ENCODE measurements around the gene TAF9B. TPM values are rescaled to one million over a fixed set of nuclear protein-coding genes. Genes with fewer than 3 reads are reported as not detected.
"Not testable (repeated sequence)": the region's sequence is repeated elsewhere in the genome, so short reads cannot be mapped to it uniquely, and the experiment has no call there.

The TAF9B gene
- total RNA-seq, 2 experiments from 2014 or later = 18.0 to 18.8 TPM

GRCh38 chrX:78131117-78131516 is 8.3 kb downstream of the TAF9B start:
- Mint-ChIP-seq H3K27me3 (no peaks in the 10 kb centered on the region), H3K9me3 (no peaks in the 10 kb centered on the region), H3K4me3 (no peak overlapping the region), H3K36me3 (ENCODE audit: low read depth) (peaks cover 54% of the 10 kb centered on the region), H3K27ac (no peak overlapping the region), H3K4me1 (peaks cover 2% of the 10 kb centered on the region)
- DNase-seq = no peak
- ChIA-PET CTCF (no interaction called here), POLR2A (interaction anchor here (1.0 to 2.9 kb wide), 5 partner anchors 8 to 232 kb away, joined by 3 to 13 read pairs (median 5); partner anchors contain the start of genes COX7B and TAF9B)

GRCh38 chrX:78130396-78130795 is 9.1 kb downstream of the TAF9B start:
- ChIA-PET CTCF (no interaction called here), POLR2A (interaction anchor here (0.8 to 2.9 kb wide), 6 partner anchors 9 to 235 kb away, joined by 3 to 13 read pairs (median 4); partner anchors contain the start of genes COX7B, MAGT1 and TAF9B)
- peak overlapping the region; percentile 3 for H3K27ac Mint-ChIP-seq
- no peak overlapping the region for H3K4me3 Mint-ChIP-seq
- peaks cover 2% of the 10 kb centered on the region for H3K4me1 Mint-ChIP-seq
- no peak for DNase-seq
- H3K9me3 Mint-ChIP-seq = no peaks in the 10 kb centered on the region
- H3K36me3 Mint-ChIP-seq (ENCODE audit: low read depth) = peaks cover 60% of the 10 kb centered on the region
- H3K27me3 Mint-ChIP-seq = no peaks in the 10 kb centered on the region

GRCh38 chrX:78129714-78130113 is 9.7 kb downstream of the TAF9B start:
- Mint-ChIP-seq H3K27me3 (no peaks in the 10 kb centered on the region), H3K27ac (no peak overlapping the region), H3K4me3 (no peak overlapping the region), H3K9me3 (no peaks in the 10 kb centered on the region), H3K4me1 (peaks cover 2% of the 10 kb centered on the region), H3K36me3 (ENCODE audit: low read depth) (peaks cover 66% of the 10 kb centered on the region)
- ChIA-PET POLR2A (interaction anchor here (0.8 to 2.9 kb wide), 4 partner anchors 10 to 235 kb away, joined by 3 to 13 read pairs (median 4); partner anchors contain the start of genes COX7B, MAGT1 and TAF9B), CTCF (no interaction called here)
- no peak for DNase-seq

GRCh38 chrX:78125781-78126180 is 13.7 kb downstream of the TAF9B start:
- H3K27me3 Mint-ChIP-seq, DNase-seq, H3K27ac Mint-ChIP-seq, H3K4me3 Mint-ChIP-seq, CTCF ChIA-PET, H3K9me3 Mint-ChIP-seq: not testable (repeated sequence)
- POLR2A ChIA-PET = interaction anchor here (1.2 kb wide), 1 partner anchor 13 kb away, joined by 3 read pairs; the partner anchor contains the start of gene TAF9B
- Mint-ChIP-seq H3K36me3 (ENCODE audit: low read depth) (peaks cover 81% of the 10 kb centered on the region), H3K4me1 (peaks cover 28% of the 10 kb centered on the region)

DNA sequence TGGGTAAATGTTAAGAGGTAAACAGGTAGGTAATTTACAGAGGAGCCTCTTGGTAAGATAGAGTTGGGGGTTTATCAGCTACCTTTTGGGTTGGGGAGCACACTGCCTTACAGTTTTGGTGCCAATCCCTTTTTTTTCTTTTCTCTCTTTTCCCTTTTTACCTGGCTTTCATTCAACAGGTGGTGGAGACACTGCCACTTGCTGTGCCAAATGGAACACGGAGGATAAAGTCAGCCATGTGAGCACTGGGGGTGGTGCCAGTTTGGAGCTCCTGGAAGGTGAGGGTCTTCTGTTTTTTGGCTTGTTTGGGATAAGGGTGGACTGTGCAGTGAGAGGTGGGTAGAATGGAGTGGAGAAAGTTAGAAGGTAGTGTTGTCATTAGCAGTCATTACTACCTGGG is 14.3 kb downstream of the TAF9B start:
- no peak overlapping the region for H3K4me3 Mint-ChIP-seq
- no peak overlapping the region for H3K27ac Mint-ChIP-seq

GRCh38 chrX:78124307-78124706 is 15.1 kb downstream of the TAF9B start:
- Mint-ChIP-seq H3K27ac (no peak overlapping the region), H3K4me3 (no peak overlapping the region), H3K4me1 (peaks cover 35% of the 10 kb centered on the region), H3K9me3 (no peaks in the 10 kb centered on the region), H3K27me3 (no peaks in the 10 kb centered on the region), H3K36me3 (ENCODE audit: low read depth) (peaks cover 74% of the 10 kb centered on the region)
- POLR2A ChIA-PET = no interaction called here
- DNase-seq = no peak
- CTCF ChIA-PET = interaction anchor here (1.0 kb wide), 1 partner anchor 957 kb away, joined by 3 read pairs; no protein-coding TSS in a partner anchor

More for the DNA sequence above, 14.3 kb downstream of the TAF9B start:
- ChIA-PET POLR2A (interaction anchor here (1.2 kb wide), 1 partner anchor 14 kb away, joined by 3 read pairs; the partner anchor contains the start of gene TAF9B), CTCF (interaction anchor here (1.0 kb wide), 1 partner anchor 956 kb away, joined by 3 read pairs; no protein-coding TSS in a partner anchor)
- no peaks in the 10 kb centered on the region for H3K27me3 Mint-ChIP-seq
- no peak for DNase-seq
- H3K9me3 Mint-ChIP-seq = no peaks in the 10 kb centered on the region
- peaks cover 75% of the 10 kb centered on the region for H3K36me3 Mint-ChIP-seq (ENCODE audit: low read depth)
- peaks cover 28% of the 10 kb centered on the region for H3K4me1 Mint-ChIP-seq

DNA sequence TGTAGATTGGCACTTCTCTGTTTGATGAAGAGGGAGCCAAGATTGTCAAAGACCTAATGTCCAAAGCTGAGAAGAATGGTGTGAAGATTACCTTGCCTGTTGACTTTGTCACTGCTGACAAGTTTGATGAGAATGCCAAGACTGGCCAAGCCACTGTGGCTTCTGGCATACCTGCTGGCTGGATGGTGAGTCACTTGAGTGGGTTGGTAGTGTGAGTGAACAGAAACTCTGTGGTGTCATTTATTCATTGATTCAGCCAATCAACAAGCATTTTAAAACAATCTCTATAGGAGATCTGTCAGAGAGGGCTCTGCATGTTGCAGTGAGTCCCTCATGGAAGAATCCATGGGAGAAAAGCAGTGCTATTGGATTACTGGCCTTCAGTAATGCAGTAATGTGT is 16.3 kb downstream of the TAF9B start:
- peak; percentile 28 for DNase-seq
- POLR2A ChIA-PET = interaction anchor here (1.0 kb wide), 1 partner anchor 15 kb away, joined by 3 read pairs; no protein-coding TSS in a partner anchor
- Mint-ChIP-seq H3K4me1 (peaks cover 39% of the 10 kb centered on the region), H3K4me3 (no peak overlapping the region), H3K27ac (peak overlapping the region; percentile 30), H3K27me3 (no peaks in the 10 kb centered on the region), H3K9me3 (no peaks in the 10 kb centered on the region), H3K36me3 (ENCODE audit: low read depth) (peaks cover 79% of the 10 kb centered on the region)
- CTCF ChIA-PET = no interaction called here

DNA sequence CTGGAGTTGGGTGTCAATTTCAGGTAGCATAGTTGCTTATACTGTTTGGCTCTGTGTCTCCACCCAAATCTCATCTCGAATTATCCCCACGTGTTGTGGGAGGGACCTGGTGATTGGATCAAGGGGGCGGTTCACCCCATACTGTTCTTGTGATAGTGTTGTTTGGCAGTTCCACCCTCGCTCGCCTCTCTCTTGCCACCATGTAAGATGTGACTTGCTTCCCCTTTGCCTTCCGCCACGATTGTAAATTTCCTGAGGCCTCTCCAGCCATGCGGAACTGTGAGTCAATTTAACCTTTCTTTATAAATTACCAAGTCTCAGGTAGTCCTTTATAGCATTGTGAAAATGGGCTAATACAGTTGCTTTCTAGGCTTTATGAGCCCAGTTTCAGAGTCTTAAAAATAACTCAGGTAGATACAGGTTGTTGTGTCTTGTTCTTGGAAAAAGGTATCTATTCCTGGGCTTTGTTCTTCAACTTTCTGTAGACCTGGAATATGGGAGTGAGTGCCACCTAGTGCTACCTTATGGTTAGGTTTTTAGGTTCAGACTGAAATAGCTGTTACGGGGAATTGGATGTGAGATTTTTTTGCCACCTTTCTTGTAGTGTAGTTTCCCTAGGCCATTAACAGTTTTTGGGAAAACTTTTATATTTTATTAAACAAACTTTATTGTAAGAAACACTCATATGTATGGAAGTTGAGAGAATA is 19.8 kb downstream of the TAF9B start:
- peaks cover 84% of the 10 kb centered on the region for H3K36me3 Mint-ChIP-seq (ENCODE audit: low read depth)

GRCh38 chrX:78118628-78119027 is 20.8 kb downstream of the TAF9B start:
- Mint-ChIP-seq H3K27me3 (no peaks in the 10 kb centered on the region), H3K4me3 (no peak overlapping the region), H3K9me3 (no peaks in the 10 kb centered on the region), H3K27ac (no peak overlapping the region), H3K36me3 (ENCODE audit: low read depth) (peaks cover 83% of the 10 kb centered on the region), H3K4me1 (peaks cover 72% of the 10 kb centered on the region)
- ChIA-PET CTCF (interaction anchor here (1.5 kb wide), 1 partner anchor 11 kb away, joined by 3 read pairs; no protein-coding TSS in a partner anchor), POLR2A (interaction anchor here (1.0 to 1.2 kb wide), 2 partner anchors 9 to 10 kb away, joined by 3 read pairs; no protein-coding TSS in a partner anchor)
- no peak for DNase-seq

More for the DNA sequence above, 19.8 kb downstream of the TAF9B start:
- Mint-ChIP-seq H3K9me3 (no peaks in the 10 kb centered on the region), H3K27me3 (no peaks in the 10 kb centered on the region), H3K4me1 (peaks cover 71% of the 10 kb centered on the region), H3K27ac (no peak overlapping the region), H3K4me3 (no peak overlapping the region)
- no peak for DNase-seq
- POLR2A ChIA-PET = interaction anchor here (1.2 kb wide), 1 partner anchor 11 kb away, joined by 5 read pairs; no protein-coding TSS in a partner anchor
- CTCF ChIA-PET = interaction anchor here (1.5 kb wide), 1 partner anchor 12 kb away, joined by 3 read pairs; no protein-coding TSS in a partner anchor

GRCh38 chrX:78116766-78117165 is 22.7 kb downstream of the TAF9B start:
- peaks cover 80% of the 10 kb centered on the region for H3K36me3 Mint-ChIP-seq (ENCODE audit: low read depth)
- peaks cover 67% of the 10 kb centered on the region for H3K4me1 Mint-ChIP-seq
- peak overlapping the region; percentile 32 for H3K27ac Mint-ChIP-seq
- ChIA-PET POLR2A (interaction anchor here (1.3 kb wide), 1 partner anchor 13 kb away, joined by 4 read pairs; the partner anchor contains the start of gene PGK1), CTCF (interaction anchor here (1.3 kb wide), 1 partner anchor 21 kb away, joined by 4 read pairs; no protein-coding TSS in a partner anchor)
- no peak overlapping the region for H3K4me3 Mint-ChIP-seq
- no peaks in the 10 kb centered on the region for H3K27me3 Mint-ChIP-seq
- H3K9me3 Mint-ChIP-seq = no peaks in the 10 kb centered on the region
- no peak for DNase-seq

DNA sequence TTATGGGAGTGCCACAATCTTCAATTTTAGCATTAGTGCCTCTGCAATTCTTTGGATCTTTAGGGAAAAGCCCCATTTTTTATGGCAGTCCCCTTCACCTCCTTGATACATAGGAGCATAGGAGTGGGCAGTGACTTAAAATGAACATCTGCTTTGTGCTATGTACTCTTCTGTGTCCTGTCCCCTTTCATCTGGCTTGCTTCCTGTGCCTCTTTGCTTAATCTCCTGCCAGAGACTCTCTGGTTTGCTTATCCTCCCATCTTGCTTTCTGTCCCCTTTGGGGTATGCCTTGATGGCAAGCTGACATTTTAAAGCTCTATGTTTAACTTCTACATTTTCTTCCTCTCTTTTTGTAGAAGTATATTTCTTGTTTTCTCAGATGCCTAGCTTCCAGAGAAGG is 23.1 kb downstream of the TAF9B start:
- Mint-ChIP-seq H3K27ac (peak overlapping the region; percentile 32), H3K9me3 (no peaks in the 10 kb centered on the region), H3K36me3 (ENCODE audit: low read depth) (peaks cover 79% of the 10 kb centered on the region), H3K27me3 (no peaks in the 10 kb centered on the region), H3K4me1 (peaks cover 66% of the 10 kb centered on the region), H3K4me3 (no peak overlapping the region)
- CTCF ChIA-PET = no interaction called here
- no peak for DNase-seq
- POLR2A ChIA-PET = interaction anchor here (0.6 to 1.3 kb wide), 2 partner anchors 12 to 14 kb away, joined by 3 to 4 read pairs; partner anchors contain the start of gene PGK1

DNA sequence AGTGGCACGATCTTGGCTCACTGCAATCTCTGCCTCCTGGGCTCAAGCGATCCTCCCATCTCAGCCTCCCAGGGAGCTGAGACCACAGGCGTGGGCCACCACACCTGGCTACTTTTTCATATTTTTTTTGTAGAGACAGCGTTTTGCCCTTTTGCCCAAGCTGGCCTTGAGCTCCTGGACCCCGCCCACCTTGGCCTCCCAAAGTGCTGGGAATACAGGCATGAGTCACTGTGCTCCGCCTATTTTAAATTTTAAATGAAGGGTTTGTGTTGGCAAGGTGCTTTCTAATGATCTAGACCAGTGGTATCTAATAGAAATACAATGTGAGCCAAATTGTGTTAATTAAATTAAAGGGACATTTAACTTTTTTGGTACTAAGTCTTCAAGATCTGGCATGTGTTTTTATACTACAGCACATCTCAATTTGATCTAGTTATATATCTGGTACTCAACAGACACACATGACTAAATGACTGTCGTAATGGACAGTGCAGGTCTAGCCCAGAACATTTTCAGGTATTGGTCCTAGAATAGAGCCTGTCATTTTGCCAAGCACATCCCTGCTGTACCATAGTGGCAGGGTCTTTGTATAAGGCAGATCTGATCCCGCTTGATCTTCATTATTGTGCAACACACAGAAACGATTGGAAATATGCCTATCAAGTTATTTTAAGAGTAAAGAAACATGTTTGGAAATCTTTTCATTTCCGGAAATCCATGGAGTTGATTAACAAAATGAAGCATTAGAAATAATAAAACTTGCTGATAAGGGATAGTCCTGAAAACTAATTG is 28.1 kb downstream of the TAF9B start:
- Mint-ChIP-seq H3K9me3 (no peaks in the 10 kb centered on the region), H3K27ac (no peak overlapping the region), H3K36me3 (ENCODE audit: low read depth) (peaks cover 82% of the 10 kb centered on the region), H3K4me3 (peak overlapping the region; percentile 18), H3K27me3 (no peaks in the 10 kb centered on the region), H3K4me1 (peaks cover 69% of the 10 kb centered on the region)
- ChIA-PET POLR2A (interaction anchor here (1.1 kb wide), 1 partner anchor 1253 kb away, joined by 3 read pairs; no protein-coding TSS in a partner anchor), CTCF (no interaction called here)
- no peak for DNase-seq

Measured in activated CD4-positive, alpha-beta memory T cell treated with anti-CD3 and anti-CD28 coated beads, Interleukin-2, amount 10 ng/mL, durations not matched to agents 7 days and 5 days (primary cell).